RWPE1 (cell line): ENCODE results near the gene ZEB2.

Experiments
- CTCF ChIA-PET: fragments of 350-600 bp; sonication (Branson Sonifier 250); formaldehyde crosslinking; extraction: SDS; loops from one replicate; lab custom pipeline; 2021; lab: Yijun Ruan, JAX
- POLR2A ChIA-PET: fragments of 400-600 bp; formaldehyde crosslinking; extraction: SDS; loops from one replicate; lab custom pipeline; 2020; ENCODE audit warnings: antibody characterized with exemption; ENCODE audit not compliant: low non-redundant PET; lab: Yijun Ruan, JAX
- DNase-seq: peaks from one replicate; pipeline ENCODE4 v3.0.0; 2012; ENCODE audit warnings: low spot score
- H3K27ac ChIP-seq: fragments of 450-650 bp; 2 replicates; pipeline ENCODE4 v1.5.1; 2017
- TF ChIP-seq, protein P1 (sequence below): fragments of 450-650 bp; conservative IDR thresholded peaks from 2 replicates; pipeline ENCODE4 v1.5.1; 2017; ENCODE audit warnings: low read depth, mild to moderate bottlenecking

The ZEB2 gene

GRCh38 chr2:144443837-144444817 lies 75.8 kb downstream of the ZEB2 start:
- TF ChIP-seq, protein P1, sequence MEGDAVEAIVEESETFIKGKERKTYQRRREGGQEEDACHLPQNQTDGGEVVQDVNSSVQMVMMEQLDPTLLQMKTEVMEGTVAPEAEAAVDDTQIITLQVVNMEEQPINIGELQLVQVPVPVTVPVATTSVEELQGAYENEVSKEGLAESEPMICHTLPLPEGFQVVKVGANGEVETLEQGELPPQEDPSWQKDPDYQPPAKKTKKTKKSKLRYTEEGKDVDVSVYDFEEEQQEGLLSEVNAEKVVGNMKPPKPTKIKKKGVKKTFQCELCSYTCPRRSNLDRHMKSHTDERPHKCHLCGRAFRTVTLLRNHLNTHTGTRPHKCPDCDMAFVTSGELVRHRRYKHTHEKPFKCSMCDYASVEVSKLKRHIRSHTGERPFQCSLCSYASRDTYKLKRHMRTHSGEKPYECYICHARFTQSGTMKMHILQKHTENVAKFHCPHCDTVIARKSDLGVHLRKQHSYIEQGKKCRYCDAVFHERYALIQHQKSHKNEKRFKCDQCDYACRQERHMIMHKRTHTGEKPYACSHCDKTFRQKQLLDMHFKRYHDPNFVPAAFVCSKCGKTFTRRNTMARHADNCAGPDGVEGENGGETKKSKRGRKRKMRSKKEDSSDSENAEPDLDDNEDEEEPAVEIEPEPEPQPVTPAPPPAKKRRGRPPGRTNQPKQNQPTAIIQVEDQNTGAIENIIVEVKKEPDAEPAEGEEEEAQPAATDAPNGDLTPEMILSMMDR: no peak
- no peak for DNase-seq
- CTCF ChIA-PET: no interaction called here
- POLR2A ChIA-PET: no interaction called here
- H3K27ac ChIP-seq: no peak overlapping the region

DNA sequence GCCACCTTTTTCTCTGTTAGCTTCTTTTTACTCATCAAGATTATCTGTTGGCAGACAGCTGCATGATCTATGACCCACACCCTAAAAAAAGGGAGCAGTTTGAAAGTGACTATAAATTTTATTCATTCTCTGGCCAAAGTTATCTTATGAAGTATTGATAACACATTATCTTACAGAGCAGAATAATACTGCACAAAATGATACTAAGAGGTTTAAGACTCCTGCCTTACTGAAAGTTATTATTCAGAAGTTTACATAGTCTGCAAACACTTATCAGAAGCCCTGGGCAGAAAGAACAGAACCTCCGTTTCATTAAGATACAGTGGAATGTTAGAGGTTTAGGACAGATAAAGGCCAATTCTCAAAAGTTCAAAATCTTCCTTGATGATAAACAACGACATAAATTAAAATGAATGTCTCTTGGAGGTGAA lies 78.2 kb downstream of the ZEB2 start:
- ChIA-PET POLR2A (no interaction called here), CTCF (no interaction called here)
- TF ChIP-seq, protein P1: no peak
- H3K27ac ChIP-seq: no peak overlapping the region
- DNase-seq: no peak

- H3K27ac ChIP-seq: no peak overlapping the region
- no peak for DNase-seq
- CTCF ChIA-PET: no interaction called here
- POLR2A ChIA-PET: no interaction called here
- TF ChIP-seq, protein P1: no peak
Observed at GRCh38 chr2:144439993-144440392, 79.9 kb downstream of the ZEB2 start.

DNA sequence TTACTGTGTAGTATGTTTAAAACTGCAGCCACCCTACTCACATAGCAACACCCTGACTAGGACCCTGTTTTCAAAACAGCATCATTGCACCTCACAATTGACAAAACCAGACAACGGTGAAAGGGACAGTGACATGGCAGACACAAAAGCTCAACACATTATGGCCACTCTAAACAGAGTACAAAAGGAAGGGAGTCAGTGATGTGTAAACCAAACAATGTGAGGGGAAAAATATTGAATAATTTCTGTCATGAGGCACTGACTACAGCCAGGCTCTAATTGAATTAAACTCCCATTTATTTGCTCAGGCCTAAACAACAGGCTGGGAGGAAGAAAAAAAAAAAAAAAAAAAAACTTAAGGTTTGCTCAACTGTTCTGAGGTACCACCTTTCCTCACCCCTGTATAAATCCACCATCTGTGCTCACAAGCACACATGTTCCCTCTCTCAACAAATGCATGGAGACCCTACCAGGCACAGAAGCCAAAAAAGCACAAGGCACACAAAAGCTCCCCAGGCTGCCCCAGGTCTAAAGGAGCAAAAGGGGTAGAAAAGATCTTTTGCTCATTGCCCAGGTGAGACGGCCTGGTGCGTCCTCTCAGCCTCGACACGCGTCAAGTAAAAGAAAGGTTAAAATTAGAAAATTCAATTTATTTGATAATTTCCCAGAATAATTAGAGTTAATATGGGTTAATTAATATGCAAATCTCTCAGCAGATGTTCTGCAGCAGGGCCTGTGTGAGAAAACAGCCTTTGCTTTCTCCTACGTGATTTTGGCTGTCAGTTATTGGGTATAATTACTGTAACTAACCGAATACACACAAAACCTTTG lies 80.9 kb downstream of the ZEB2 start:
- H3K27ac ChIP-seq: no peak overlapping the region
- CTCF ChIA-PET: no interaction called here
- TF ChIP-seq, protein P1: no peak
- POLR2A ChIA-PET: no interaction called here
- no peak for DNase-seq

DNA sequence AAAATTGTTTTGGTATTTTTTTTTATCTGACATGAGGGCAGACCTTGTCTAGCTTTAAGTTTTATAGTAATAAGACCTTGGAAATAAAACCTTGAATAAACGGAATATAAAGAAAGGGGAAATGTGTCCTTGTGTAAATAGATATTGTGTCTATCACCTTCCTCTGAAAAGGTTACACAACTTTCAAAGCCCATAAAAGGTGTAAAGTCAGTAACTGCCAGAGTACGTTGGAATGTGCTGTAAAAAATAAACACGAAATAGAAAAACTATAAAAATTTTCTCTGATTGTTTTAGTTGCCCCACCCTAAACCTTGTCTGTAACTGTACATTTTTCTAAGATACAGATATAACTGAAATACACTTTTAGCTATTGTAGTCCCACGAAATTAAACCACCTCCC lies 82.3 kb downstream of the ZEB2 start:
- no peak overlapping the region for H3K27ac ChIP-seq
- ChIA-PET POLR2A (no interaction called here), CTCF (no interaction called here)
- DNase-seq: no peak
- TF ChIP-seq, protein P1: no peak

- TF ChIP-seq, protein P1: no peak
- DNase-seq: no peak
- CTCF ChIA-PET: no interaction called here
- POLR2A ChIA-PET: no interaction called here
- H3K27ac ChIP-seq: no peak overlapping the region
Observed at GRCh38 chr2:144434425-144435222, 85.3 kb downstream of the ZEB2 start.
